ENCODE data around the gene HOXD13.

Gene HOXD13

DNA sequence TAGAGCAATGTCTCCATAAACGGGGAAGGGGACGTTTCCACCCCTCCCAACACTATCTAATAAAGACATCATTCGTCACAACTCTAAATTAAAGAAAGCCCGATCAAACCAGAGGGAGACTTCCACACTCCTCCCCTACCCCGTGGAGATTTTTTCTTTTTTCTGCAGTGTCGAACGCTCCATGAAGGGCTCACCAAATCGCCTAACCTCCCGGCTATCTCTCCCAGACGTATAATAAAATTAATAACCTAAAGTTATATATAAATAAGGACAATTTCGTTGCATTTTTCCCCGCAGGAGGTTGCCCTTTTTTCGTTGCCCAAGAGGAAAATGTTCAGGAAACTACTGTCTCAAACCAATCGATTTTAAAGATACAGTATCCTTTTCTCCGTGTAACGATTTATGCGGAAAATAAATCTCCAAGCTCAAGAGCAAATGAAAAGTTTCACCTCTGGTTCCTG lies 11.1 kb upstream of the HOXD13 start:
- DNase-seq: no peak

DNA sequence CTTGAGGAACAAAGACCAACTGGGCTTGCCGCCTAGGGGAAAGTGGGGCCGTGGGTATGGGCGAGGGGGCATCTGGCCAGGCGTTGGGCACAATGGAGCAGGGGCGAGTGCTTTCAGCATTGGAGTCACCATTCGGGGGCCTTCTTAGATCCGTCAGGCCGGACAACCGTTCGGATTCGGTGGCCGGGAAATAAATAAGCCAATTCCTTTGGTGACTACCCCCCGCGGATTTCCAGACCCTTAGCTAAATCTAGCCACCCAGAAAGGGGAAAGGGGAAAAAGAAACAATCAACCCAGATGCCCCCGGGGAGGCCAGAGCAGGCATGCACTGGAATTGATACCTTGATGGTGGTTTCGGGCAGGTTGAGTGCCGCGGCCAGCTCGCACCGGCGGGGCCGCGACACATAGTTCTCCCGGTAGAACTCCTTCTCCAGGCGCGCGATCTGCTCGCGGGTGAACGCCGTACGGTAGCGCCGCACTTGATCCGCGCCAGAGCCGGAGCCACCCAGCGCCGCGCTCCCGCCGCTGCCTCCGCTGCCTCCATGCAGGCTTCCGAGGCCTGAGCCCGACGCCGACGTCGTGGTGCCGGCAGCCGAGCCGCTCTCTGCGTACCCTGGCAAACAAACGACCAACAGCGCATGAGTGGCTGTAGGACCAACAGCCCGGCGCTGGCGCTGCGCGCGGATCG lies 10.5 kb upstream of the HOXD13 start:
- no peak for DNase-seq

DNA sequence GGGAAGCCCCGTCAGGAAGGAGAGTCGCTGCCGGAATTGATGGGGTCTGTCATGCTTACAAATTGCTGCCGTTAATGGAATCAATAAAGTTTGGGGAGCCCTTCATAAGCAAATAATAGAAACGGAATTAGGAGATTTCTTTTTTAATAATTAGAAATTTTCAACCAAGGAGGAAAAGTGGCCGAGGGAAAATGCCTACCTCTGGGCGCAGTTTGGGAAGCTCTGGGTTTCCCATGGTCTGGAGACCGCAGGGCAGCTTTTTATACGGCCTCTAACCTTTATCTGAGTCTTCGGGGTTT lies 10.0 kb upstream of the HOXD13 start:
- no peak for DNase-seq

DNA sequence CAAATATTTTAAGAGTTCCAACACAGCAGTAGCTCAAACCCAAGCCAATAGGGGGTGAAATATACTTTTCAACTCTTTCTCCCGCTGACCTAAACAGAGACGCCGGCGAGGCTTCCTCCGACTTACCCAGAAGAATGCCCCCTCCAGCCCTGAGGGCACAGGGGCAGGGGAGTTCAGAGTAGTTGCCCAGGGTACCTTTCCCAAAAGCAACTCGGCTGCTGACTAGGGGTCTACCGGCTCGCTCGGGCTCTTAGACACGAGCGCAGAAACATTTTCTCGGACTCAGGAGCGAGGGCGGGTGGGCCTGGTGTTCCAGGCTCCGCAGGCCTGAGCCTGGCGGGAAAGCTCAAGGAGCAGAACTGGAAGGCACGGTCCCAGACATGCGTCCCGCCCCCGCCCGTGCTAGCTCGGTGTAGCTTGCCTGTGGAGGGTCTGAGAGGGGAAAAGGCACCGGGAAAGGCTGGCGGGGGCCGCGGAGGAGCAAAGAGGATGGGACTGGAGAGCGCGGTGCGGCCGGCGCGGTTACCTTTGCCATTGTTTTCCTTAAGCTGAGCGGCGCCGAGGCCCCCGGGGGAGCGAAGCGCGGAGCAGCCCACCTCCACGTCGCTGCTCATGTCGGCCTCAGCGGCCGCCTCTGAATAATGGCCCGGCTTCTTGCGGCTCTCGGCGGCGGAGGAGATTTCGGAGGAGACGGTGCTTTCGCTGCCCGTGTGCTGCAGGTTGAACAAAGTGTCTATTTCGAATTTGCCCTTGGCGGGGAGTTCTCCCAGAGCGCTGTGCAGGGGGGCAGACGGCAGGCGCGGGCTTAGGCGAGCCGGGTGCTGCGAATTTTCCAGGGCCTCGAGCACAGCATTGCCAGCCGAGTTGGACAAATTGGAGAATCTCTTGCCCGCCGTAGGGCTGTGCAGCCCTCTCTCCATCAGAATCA lies 9.4 kb upstream of the HOXD13 start:
- no peak for DNase-seq

DNA sequence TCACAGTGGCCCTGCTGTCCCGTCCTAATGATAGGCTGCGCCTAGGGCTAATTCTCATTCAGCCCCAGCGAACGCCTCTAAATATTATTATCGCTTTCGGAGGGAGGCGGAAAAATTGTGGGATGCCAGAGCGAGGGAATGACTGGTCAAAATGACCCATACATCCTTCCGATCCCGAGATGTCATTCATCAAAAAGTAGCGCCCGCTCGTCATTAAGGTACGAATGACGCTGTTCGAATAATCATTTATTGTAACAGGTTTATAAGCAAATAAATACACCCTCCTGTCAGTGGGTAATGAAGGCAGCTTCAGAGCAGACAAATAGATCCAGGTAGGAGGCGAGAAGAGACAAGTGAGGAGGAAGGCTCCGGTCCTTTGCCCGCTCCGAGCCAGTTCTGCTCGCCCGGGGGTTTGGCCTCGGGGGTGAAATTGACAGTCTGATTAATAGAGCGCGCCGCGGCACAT lies 8.7 kb upstream of the HOXD13 start, which contains the start of gene EVX2:
Gene EVX2 (minus strand): TSS at position 167 of the 466 bp plus-strand sequence. CDS start 186 bp downstream, outside the sequence.
- no peak for DNase-seq

DNA sequence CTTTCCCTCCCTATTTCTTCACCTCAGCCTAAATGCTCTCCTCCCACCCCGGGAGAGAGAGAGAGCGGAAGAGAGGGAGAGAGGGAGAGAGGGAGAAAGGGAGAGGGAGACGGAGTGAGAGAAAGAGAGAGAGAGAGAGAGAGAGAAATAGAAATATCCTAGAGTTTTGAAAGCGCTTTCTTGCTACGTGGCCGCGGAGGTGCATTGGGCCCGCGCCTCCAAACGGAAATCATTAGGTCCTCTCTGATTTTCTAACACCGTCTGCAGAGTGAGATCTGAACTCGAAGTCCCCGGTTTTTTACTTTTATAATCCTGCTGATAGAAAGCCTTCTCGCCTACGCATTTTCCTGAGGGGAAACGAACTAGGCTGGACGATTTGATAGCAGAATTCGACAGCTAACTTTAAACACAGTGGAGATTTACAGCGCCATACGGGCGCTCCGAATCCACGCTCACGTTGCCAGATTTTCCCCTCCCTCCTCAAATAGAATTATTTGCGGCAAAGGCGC lies 7.9 kb upstream of the HOXD13 start:
- DNase-seq: no peak

DNA sequence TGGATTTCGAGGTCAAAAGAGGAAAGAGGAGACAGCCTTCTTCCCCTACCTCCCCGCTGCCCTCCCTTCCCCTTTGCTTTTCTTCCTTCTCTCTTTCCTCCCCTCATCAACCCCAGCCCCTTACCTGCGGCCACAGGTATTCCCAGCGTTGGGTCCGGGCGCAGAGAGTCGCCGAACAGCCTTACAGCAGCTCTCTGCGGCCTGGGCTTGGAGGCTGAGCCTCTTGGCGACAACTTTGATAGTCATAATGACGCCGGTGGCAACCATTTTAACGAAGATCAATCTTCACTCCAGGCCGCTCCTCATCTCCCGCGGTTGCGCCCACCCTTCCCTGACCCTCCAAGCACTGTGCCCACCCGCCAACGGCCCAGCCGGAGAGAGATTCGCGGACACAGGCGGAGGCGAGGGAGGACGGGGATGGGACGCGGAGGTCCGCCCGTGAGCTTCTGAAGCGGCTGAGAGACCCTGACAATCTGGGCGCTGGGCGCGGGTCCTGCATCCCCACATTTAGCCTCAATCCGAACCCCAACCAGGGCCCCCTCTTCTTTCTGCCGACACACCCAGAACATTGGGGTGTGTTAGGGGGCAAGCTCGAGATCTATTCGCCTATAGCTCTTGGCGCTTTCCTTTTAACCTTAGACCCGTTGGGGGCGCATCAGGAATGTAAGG lies 7.3 kb upstream of the HOXD13 start:
- no peak for DNase-seq

DNA sequence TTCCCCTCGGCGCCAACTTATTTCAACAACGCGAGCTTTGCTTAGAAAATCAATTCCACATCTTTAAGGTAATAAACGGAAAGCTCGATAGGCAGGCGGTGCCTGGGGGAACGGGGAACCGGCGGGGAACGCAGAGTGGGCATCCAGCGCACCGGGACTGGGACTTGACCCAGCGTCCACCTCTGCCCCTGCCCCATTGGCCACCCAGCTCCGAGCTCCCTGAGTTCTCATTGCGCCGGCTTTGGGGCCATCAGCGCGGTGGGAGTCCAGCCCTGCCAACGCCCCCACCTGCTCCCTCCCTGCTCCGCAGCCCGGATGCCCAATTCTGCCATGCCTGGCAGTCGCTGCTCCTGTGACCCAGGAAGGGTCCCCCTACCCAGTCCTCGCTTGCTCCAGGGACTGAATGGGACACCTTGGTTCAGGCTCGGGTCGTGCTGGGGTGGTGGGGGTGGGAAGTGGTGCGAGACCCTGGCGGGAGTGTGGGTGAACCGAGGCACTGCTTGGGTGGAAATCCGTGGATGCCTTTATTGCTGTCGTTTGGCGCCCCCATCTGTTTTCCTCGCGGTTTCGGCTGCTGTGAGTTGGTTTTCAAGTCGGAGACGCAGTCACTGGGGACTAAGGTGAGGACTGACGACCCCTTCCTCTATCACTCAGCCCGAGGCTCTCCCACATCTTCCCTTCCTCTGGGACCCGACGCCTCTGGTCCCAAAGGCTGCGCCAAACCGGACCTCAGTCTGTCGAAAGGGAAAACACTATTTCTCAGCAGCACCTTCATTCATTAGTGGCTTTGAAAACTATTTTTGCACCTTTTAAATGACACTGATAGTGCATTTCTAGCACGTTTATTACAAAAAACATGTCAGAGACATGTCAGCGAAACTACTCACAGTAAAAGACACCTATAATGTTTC lies 6.4 kb upstream of the HOXD13 start:
- no peak for DNase-seq

DNA sequence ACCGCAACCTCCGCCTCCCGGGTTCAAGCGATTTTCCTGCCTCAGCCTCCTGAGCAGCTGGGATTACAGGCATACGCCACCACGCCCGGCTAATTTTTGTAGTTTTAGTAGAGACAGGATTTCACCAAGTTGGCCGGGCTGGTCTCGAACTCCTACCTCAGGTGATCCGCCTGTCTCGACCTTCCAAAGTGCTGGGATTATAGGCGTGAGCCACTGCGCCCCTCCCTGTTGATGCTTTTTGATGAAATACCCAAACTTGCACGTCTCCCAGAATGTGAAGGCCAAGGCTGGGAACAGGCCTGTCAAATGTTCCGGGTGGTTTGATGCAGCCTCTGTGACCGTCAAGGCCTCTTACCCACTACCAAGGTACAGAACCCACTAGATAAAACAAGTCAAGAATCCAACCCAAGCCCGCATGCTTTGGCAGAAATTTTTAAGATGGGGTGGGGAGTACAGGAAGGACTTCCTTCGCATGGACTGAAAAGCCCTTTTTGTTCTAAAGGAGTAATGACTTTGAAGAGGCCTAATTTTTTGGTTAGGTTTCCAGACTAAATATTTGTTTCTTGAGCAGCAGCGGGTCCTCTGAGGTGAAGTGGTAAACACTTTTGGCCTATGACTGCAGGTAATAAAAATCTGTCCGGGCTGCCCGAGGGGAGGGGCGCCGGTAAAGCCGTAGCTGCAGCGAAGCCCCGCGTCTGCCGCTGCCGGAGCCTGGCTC lies 5.0 kb upstream of the HOXD13 start:
- DNase-seq: no peak

DNA sequence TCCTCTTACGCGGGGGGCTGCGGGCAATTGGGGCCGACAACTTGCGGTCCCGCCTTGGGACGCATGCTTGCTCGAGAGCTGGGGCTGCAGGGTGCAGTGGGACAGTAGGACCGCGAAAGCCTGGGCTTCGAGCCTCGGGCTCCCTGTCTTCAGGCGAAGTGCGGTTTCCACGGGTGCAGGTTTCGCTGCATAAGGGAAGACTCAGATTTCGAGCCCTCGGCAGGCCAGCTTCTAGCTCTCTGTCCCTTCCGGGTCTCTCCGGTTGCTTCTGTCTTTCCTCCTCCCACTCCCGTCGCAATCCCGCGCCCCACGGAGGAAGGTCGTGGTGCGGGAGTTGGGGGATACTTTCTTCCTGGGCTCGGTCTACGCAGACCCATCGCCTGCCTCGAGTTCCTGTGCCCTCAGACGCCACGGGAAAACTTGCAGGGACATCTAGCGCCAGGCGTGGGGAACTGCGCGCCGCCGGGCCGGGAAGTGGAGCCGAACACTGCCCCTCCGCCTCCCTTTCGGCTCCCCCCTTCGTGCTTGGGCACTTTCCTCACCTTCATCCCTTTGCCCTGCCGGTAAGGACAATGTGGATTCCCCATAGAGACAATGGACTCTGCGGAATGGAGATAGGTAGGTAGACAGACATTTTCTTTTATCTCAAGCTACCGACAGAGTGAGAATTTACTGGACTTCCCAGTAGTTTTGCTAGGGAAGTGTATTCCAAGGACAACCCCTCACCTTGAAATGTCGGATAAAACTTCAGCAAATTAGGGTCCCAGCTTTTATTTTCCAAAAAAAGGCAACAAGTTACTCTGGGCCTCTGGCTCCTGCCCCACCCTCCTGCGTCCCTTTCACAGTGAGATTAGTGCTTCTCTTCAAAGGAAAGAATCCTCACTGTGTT lies 4.2 kb upstream of the HOXD13 start:
- DNase-seq: no peak

DNA sequence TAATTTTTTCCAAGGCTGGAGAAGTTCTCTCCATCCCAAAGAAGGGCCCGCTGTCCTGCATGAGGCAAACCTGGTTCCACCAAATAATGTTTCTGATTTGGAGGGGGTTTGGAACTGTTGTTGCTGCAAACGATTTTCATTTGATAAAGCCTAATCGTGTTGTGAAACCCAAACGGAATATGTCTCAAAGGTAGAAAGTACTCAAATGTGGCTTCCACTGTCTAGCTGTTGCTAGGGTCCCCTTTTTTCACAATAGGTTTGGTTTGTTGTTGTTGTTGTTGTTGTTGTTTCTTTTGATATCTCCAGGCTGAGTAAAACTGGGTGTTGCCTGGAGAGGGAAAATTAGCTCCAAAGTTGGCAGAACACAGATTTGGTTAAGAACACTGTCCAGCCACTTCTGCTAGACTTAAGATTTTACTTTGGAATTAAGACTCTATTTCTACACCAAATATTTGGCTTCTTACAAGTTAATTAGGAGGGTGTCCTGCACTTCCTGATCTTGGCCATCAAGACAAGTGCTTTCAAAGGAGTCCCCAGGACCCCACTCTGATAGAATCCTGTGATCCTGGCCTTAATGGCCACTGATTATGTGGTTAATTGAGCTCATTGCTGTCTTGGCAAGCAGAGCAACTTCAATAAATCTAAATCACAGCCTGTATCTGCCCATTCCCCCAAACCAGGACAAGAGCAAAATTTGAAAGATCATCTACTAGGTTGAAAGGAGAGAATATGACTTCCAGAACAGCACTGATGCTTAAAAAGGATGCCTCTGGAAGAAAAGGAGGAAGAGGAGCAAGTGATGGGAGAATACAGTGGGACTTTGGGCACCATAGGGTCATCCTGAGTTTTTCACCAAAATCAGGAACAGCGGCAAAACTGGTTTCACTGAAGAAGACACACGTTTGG lies 3.3 kb upstream of the HOXD13 start:
- DNase-seq: no peak

DNA sequence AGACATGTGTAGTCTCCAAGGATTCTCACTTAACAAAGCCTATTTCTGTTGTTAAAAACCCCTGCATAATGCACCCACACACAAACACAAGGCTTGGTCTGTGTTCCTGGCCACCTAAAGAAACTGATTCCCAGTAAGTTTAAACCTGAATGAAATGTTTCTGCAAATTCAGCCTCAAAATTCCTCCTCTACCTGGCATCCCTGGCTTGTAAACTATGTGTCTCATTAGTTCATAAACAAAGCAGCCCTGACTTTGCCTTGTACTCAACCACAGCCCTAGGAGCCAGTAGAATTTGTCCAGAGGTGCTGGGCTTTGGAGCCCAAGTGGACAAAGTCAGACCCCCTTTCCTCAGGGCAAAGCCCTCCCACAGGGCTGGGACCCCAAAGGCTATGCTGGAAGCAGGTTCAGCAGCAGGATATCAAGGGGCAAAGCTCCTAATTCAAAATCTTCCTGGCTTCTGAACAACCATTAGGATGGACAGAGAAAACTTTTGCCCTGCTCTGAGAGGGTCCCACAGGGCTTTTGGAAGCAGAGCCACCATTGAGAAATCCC lies 2.6 kb upstream of the HOXD13 start:
- DNase-seq: no peak

DNA sequence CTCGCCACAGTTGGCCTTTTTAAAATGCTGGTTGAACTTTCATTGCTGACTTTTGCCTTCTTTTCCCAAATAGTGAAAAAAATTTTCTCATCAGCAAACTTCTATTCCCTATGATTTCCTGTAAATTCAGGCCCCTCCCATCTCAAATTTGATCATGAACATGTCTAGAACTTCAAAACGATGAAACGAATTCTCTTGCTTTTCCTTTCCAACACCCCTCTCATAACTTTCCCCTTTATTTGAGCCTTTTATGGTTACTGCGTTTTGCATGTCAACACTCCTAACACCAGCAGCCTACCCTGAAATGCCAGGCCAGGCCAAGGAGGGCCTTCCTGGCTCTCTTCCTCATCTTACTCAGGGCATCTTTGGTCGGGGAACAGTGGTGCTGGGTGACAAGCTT lies 1.7 kb upstream of the HOXD13 start:
- DNase-seq: no peak

DNA sequence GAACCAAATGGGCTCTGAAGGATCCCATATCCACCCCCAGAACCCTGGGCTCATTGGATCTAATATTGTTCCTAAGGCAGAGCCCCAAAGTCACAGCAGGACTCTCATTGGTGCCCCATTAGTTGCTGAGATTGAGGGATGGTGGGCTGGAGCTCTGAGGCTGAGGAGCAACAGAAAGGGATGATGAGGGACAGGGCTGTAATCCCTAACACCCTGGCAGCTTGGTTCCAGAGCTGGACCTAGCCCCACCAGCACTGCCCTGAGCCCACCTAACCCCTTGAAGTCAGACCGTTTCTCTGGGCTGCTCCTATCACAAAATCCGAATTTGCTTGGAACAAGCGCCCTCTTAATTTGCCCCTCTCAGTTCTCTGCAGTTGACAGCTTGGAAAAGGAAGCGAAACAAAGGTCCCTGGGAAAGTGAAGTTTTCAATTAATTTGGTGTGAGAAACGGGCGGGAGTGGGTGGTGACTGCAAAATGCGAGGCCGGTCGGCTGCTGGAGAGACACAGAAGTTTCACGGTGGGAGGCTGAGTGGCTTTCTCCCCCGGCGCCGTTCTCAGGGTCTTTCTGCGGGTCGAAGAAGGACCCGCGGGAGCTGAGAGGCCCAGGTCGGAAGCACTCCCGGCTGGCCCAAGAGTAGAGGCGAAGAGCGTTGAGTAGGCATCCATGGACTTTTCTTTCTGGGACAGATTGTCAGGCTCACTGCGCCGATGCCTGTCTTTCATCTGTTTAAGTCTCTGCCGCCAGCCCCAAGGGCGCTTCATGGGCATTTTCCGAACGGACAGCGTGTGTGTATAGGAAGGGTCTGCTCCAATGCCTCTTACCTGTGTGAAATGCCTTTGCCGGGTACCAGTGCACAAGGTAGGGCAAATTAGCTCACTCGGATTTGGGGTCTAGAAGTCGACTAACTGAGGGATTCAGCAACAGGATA lies 927 bp upstream of the HOXD13 start:
- DNase-seq: no peak

DNA sequence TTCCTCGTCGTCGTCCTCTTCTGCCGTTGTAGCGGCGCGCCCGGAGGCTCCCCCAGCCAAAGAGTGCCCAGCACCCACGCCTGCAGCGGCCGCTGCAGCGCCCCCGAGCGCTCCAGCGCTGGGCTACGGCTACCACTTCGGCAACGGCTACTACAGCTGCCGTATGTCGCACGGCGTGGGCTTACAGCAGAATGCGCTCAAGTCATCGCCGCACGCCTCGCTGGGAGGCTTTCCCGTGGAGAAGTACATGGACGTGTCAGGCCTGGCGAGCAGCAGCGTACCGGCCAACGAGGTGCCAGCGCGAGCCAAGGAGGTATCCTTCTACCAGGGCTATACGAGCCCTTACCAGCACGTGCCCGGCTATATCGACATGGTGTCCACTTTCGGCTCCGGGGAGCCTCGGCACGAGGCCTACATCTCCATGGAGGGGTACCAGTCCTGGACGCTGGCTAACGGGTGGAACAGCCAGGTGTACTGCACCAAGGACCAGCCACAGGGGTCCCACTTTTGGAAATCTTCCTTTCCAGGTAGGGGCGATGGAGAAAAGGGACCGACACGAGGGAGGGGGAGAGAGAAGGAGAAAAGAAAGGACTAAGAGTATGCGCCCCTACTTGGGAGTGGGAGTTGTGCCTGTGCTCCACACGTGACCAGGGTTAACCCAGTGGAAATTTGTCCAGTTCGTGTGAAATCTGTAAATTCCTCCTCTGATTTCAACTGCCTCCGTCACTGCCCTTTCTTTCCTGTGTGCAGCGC lies 800 bp downstream of the HOXD13 start:
- DNase-seq: no peak

DNA sequence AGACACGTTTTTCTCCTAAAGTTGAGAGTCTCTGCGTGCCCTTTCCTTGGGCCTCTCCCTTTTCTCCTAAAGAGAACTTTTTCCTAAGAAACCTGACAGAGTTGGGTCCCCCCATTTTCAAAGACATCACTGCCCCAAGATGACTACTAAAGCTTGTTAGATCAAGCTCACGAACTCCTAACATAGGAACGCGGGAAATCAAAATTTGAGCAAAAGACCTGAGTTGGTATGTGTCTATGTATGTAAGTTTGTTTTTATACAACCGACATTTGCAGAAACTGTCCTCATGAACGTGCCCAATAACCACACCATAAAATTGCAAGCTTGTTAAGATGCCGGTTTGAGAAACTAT lies 1.4 kb downstream of the HOXD13 start:
- DNase-seq: no peak

DNA sequence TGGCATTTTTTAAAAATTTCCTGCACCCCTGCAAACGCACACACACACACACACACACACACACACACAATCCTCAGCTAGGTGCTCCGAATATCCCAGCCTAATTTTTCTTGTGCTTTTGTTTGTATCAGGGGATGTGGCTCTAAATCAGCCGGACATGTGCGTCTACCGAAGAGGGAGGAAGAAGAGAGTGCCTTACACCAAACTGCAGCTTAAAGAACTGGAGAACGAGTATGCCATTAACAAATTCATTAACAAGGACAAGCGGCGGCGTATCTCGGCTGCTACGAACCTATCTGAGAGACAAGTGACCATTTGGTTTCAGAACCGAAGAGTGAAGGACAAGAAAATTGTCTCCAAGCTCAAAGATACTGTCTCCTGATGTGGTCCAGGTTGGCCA lies 1.8 kb downstream of the HOXD13 start:
- DNase-seq: no peak

Measured in activated naive CD4-positive, alpha-beta T cell treated with Interleukin-2 at 50 U/mL for 16 hours (primary cell).